Fibroblast of skin of right biceps (primary cell): ENCODE data around the gene TRERF1.
A peak's percentile ranks its signal among the peaks of the same experiment; 100 is the strongest.
"Not testable (repeated sequence)": the region's sequence is repeated elsewhere in the genome, so short reads cannot be mapped to it uniquely, and the experiment has no call there.

Source experiments
- DNase-seq: peaks from one replicate; pipeline ENCODE4 v3.0.0-alpha.2; 2013

The TRERF1 gene

DNA sequence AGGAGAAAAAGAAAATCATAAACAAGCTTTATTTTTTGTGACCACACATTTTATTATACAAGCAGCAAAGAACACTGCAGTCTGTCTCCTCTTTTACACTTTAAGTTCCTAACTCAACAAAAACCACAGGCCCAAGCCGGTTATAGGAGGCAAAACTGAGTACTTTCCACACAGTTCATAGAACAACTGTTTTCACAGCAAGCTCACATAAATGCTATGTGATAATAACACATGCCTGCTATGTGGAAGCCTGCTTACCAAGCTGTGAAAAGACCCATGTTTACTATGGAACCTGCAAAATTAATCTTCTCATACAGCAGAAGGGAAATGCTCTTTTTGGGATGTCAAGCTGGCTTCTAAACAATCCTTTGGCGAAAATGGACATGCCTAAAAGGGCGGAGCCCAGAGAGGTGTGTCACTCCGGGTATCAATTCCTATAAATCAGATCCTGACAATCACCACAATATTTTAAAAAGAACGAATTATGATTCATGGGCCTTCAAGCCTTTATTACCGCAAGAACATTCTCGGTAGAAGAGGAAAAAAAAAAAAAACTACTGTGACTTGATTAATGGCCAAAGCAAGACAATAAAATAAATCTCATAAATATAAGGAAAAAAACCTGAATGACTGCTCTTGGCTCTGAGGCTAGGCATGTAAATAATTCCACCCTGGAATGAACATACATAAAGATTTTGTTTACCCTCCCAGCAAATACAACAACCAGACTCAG, 2.6 kb downstream of the TRERF1 start:
- DNase-seq, result no peak

- no peak for DNase-seq
Observed at GRCh38 chr6:42448391-42448790, 3.3 kb downstream of the TRERF1 start.

DNA sequence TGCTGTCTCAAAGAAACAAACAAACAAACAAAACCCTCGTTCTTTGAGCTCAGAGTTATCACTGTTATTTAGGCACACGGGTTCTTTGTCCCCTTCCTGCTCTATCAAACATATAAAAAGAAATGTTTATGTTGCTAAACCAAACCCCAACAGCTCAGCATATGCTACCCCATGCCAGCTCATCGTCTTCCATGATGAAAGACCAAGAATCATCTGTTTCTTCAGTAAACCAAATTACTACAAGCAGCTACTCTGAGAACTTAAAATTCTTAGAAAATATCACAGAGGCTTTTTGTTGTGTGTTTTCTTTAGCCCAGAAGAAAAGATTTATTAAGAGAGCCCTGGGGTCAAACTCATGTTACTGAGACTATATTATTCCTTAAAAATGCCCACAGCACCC, 4.7 kb downstream of the TRERF1 start:
- DNase-seq, result no peak

GRCh38 chr6:42446370-42446769, 5.4 kb downstream of the TRERF1 start:
- DNase-seq, result no peak

DNA sequence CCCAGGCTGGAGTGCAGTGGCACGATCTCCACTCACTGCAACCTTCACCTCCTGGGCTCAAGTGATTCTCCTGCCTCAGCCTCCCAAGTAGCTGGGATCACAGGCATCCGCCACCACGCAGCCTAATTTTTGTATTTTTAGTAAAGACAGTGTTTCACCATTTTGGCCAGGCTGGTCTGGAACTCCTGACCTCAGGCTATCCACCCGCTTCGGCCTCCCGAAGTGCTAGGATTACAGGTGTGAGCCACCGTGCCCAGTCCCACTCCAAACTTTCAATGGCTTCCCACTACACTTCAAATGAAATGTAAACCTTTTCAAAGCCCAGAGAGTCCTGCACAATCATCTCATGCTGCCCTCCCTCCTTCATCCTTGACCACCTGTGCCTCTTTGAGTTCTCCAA, 5.8 kb downstream of the TRERF1 start:
- DNase-seq, result not testable (repeated sequence)

DNA sequence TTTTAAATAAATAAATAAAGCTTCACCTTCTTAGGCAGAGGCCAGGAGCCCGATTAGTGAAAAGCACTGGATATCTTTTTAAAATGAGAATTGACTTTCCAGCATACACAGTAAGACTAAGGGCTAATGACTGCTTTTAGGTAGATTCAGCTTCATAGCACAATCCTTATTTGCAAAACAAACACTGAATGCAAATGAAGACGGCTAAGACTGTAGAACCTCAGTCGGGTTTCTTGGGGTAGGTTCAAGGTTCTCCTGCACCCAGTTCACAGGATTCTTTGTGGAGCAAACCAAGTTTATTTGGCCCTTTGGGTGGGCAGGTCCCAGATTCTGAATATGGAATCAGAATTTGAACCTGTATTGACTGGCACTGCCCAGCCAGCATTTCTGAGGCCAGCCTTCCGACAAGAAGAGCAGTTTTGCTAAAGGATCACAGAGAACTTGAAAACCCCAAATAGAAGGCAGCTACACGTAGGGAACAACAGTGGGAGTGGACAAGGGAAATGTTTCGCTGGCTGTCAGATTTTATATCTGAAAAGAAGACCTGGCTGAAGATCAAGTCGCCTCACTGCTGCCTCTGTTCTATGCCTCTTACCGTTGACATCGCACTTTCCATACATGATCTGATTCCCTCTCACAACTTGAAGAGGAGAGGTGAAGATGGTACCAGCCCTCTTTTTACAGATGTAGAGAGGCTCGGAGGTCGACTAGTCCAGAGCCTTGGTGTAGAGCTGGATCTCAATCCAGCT, 8.2 kb downstream of the TRERF1 start:
- no peak for DNase-seq

GRCh38 chr6:42441697-42442081, 10.0 kb downstream of the TRERF1 start:
- peak; percentile 64 for DNase-seq

GRCh38 chr6:42440778-42441696, 10.7 kb downstream of the TRERF1 start:
- peak; percentile 68 for DNase-seq

DNA sequence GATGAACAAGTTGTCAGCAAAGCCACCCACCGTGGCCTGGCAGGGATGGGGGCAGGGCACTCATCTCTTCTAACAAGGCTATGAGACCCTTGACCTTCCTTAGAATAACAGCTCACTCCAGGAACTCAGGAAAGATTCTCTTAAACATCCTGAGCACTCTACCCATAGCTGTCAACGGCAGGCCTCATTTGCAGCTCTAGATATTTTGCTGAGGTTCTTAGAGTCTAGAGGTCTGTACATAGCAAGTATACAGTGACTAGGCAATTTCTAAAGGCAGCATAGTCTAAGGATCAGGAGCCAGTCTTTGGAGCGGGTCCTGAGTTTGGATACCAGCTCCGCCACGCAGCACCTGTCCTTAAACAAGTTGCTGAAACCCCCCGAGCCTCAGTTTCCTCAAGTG, 11.7 kb downstream of the TRERF1 start:
- DNase-seq, result no peak

GRCh38 chr6:42436825-42437224, 14.9 kb downstream of the TRERF1 start:
- peak; percentile 42 for DNase-seq

- no peak for DNase-seq
Observed at GRCh38 chr6:42434237-42434636, 17.5 kb downstream of the TRERF1 start.

DNA sequence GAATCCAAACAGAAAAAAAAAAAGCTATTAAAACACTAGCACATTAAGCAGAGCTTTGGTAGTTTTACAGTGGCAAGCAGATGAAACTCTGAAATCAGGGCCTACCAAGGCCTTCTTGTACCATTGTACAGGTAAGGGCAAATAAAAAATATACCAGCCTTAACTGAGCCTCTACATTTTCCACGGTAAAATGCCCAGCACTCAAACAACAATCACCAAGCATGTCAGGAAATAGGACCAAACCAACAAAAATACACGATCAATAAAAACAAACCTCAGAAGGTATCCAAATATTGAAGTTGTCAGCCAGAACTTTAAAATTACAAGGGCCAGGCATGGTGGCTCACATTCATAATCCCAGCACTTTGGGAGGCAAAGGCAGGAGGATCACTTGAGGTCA, 18.3 kb downstream of the TRERF1 start:
- DNase-seq, result no peak

DNA sequence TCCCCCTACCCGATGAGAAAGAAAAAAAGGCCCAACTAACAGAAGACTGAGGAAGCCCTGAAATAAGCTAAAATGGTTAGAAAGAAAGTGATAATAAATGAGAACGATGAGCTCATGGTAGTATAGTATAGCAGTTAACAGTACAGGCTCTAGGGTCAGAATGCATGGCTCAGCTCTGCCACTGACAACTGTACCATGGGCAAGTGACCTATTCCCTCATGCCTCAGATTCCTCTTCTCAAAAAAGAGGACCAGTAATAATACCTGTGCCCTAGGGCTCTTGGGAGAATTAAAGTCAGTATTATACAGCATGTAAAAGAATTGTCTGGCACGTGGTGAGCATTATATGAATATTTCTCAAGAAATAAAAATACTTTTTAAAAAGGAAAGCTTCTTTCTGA, 19.8 kb downstream of the TRERF1 start:
- DNase-seq, result no peak

DNA sequence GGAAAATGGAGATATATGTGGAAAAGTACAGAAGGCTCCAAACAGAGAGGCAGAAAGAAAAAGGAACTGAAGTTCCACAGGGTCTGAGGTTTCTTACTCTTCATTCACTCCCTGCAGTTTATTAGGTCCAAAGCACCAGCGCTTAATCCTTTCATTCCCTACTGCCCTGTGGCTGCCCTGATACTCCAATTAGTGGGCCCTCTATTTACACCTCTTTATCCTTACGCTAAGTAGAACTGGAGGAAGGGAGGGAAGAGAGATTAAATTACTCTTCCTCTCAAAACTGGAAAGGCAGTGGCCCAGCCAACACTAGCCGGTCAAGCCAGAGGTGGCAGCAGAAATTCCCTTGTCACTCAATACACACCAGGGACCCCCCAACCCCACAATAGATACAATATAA, 20.4 kb downstream of the TRERF1 start:
- DNase-seq, result no peak

DNA sequence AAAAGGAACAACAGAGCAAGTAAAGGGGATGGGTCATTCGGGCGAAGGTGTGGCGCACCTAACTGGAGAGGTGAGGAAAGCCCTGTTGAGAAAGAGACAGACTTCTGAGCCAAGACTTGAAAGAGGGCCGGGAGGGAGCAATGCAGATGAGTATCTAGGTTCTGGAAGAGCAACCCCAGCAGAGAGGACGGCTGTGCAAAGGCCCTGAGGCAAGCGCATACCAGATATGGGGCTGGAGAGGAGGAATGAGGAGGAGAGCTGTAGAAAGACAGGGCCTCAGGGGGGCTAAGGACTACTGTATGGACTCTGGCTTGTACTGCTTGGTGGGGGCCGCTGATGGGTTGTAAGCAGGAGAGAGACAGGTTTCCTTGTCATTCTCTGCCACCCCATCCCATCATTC, 21.9 kb downstream of the TRERF1 start:
- DNase-seq, result no peak

GRCh38 chr6:42429042-42429585, 22.6 kb downstream of the TRERF1 start:
- DNase-seq, result no peak

GRCh38 chr6:42428326-42429041, 23.2 kb downstream of the TRERF1 start:
- DNase-seq, result peak; percentile 61

GRCh38 chr6:42427871-42428270, 23.9 kb downstream of the TRERF1 start:
- DNase-seq, result no peak

GRCh38 chr6:42426191-42426590, 25.5 kb downstream of the TRERF1 start:
- DNase-seq, result no peak

- no peak for DNase-seq
Observed at GRCh38 chr6:42424906-42425474, 26.7 kb downstream of the TRERF1 start.

DNA sequence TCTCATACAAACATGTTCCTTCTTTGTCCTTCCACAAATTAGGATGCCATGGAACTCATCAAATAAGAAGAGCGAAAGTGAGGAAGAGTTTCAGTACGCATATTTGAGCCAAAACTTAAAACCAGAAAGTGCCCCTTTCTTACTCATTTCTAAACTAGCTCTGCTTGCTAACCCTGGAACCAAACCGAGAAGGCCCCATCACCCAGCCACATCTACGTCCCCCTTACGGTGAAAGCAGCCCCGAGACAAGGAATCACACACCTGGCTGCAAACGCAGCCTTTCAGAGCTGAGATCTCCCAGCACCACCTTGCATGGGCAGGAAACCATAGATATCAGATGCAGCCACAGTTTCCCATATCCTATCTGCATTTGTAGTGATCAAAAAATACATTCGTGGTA, 28.5 kb downstream of the TRERF1 start:
- DNase-seq, result no peak

GRCh38 chr6:42420741-42421140, 31.0 kb downstream of the TRERF1 start:
- no peak for DNase-seq
